DMS53 treated with DMSO at 0.1 percent for 48 hours (cell line): ENCODE data around the gene S100B.

Experiments used
- DNase-seq: peaks from one replicate; lab custom pipeline; 2025; ENCODE audit not compliant: unreplicated experiment; lab: John Stamatoyannopoulos, UW

Gene S100B

GRCh38 chr21:46628868-46629267 lies 24.0 kb upstream of the S100B start:
- DNase-seq, result no peak

DNA sequence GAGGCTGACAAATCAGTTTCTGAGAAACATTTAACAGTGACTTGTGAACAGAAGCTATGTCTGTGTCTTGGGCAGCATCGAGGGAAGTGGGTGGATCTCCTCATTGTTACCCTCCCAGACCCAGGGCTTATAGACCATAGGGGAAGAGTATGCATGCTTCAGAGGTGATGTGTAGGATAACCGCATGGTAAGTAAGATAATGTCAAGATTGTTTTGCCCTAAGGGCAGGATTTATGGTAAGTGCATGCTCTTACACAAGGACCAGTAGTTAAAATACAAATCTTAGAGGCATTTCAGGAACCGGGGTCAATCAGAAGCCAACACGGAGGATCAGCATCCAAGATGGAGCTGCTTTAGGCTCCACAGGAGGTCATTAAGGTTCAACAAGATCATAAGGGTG lies 22.8 kb upstream of the S100B start:
- DNase-seq, result no peak

DNA sequence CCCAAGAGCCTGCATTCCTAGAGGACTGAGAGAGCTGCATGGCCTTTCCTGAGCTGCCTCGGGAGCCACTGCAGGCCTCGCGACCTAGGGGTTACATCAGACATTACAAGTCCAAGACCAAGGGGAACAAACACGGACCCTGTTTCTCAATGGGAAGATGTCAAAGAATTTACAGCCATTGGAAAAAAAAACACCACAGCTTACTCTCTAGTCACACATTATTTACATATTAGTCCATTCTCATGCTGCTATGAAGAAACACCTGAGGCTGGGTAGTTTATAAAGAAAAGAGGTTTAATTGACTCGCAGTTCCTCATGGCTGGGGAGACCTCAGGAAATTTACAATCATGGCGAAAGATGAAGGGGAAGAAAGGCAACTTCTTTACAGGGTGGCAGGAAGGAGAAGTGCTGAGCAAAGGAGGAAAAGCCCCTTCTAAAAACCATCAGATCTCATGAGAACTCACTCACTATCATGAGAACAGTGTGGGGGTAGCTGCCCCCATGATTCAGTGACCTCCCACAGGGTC lies 22.2 kb upstream of the S100B start:
- DNase-seq, result no peak

DNA sequence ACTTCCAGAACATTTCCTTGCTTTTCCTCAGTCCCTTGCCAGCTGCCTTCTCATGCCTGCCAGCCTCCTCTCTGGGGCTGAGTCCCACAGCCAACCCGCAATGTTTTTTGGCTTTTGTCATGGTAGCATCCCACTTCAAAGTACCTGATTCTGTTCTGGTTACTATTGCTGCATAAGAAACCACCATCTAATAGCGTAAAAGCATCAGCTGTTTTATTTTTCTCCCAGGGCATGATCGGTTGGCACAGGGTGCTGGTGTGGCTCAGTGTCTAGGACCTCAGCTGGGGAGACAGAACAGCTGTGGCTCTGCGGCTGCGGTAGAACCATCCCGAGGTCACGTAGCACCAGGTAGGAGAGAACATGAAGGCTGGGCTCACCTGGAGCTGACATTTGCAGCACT lies 21.7 kb upstream of the S100B start:
- DNase-seq, result no peak

DNA sequence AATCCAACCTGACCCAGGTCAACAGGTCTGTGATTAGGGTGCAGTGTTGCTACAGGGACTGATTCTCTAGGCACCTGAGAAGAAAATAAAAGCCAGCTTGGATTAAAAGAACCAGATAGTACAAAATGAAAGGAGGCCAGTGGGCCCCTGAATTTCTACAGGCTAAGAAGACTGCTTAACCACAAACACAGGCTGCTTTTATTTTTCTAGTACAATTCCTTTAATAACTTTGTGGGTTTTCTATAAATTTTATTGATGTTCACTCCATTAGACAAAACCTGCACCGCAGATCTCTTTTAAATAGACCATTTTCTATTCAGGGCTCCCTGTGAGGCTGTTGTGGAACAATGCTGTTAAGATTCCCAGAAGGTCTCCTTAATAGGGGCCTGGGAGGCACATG lies 20.9 kb upstream of the S100B start:
- no peak for DNase-seq

- no peak for DNase-seq
These were observed 19.2 kb upstream of the S100B start for GRCh38 chr21:46624050-46624449.

DNA sequence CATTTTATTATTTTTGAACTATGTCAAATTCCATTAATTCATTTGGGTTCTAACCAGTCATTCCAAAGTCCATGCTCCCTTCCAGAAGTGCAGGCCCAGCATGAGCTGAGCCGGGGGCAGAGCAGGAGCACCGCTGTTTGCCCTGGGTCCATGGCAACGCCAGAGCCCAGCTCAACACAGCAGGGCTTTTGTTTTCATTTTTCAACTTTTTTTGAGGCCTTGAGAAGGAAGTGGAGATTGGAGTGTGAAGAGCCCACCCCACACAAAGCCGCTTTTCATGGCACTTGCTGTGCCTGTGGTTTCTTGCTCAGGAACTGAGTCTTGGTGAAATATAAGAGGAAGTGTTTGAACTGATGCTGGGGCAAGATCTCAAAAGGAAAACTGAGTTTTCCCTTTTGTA lies 17.3 kb upstream of the S100B start:
- no peak for DNase-seq

DNA sequence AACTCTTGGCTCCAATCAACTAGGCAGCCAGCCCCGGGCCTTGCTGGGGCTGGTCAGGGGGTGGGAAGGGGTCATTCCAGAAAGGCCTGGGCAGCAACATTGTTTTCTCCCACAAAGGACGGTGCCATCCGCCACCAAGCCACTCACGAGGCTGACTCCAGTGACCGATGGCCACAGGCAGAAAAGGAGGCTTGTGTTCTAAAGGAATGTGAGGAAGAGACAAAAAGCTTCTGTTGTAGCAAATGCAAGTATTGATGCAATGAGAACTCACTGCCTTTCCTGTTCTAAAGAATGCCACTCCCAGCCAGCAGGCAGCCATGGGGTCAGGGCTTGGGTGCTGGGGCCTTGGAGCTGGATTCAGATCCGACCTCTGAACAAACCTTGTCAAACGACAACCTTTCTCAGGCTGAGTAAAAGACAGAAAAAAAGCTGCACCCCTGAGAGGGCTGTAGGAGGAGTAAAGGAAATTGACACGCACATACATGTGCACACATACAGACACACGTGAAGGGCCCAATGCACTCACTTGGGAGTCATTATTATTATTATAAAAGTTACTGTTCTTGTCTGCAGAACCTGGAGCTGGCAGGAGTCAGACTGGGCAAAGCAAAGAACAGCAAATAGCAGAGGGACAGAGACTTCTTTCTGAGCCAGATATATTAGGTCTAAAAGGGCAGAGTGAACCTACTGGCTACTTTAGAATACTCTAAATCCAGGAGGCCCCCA lies 16.7 kb upstream of the S100B start:
- no peak for DNase-seq

DNA sequence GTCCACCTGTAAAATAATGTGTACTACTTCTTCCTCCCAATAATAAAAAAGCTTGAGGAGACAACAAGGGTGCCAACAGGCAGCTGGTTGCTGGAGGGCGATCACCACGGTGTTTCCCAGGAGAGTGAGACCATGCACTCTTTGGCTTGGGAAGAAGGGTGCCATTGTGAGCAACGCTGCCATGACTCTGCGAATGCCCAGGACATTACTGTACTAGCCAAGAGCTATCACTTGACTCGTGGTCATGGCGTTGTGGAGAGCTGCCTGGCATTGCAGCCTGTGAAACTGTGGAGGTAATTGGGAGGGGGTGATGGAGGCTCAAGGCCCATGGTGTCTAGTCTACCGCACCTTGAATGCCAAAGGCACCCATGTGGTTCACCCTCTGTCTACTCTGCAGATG lies 16.0 kb upstream of the S100B start:
- no peak for DNase-seq

DNA sequence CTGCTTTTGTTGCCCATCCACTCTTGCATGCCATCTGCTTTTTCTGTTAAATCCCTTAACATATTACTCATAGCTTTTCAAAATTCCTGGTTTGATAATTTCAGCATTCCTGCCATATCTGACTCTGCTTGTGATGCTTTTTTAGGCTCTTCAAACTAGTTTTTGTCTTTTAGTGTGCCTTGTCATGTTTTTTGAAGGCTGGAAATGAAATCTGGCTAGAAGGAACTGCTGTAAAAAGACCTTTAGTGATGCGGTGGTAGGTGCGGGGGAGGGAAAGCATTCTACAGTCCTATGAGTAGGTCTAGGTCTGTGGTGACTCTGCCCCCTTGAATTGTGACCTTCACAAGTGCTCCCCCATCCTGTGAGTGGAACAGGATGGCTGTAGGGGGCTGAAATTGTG lies 15.0 kb upstream of the S100B start:
- no peak for DNase-seq

DNA sequence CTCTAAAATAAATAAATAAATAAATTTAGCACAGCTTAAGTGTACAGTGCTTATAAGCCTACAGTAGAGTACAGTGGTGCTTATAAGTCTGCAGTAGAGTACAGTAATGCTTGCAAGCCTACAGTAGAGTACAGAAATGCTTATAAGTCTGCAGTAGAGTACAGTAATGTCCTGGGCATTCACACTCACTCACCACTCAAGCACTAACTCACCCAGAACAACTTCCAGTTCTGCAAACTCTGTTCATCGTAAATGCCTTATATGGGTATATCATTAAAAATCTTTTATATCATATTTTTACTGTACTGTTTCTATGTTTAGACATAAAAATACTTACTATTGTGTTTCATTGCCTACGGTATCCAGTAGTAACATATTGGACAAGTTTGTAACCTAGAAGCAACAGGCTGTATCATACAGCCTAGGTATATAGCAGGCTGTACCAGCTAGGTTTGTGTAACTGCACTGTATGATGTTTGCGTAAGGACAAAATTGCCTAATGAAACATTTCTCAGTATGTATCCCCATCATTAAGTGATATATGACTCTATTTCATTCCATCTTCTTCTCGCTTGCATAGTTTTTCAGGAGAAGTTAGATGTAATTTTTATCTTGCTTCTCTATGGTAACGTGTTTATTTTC lies 14.0 kb upstream of the S100B start:
- DNase-seq, result no peak

- no peak for DNase-seq
These were observed 12.6 kb upstream of the S100B start for GRCh38 chr21:46617267-46618051.

- DNase-seq, result no peak
These were observed 11.8 kb upstream of the S100B start for GRCh38 chr21:46616656-46617055.

GRCh38 chr21:46616050-46616449 lies 11.2 kb upstream of the S100B start:
- no peak for DNase-seq

DNA sequence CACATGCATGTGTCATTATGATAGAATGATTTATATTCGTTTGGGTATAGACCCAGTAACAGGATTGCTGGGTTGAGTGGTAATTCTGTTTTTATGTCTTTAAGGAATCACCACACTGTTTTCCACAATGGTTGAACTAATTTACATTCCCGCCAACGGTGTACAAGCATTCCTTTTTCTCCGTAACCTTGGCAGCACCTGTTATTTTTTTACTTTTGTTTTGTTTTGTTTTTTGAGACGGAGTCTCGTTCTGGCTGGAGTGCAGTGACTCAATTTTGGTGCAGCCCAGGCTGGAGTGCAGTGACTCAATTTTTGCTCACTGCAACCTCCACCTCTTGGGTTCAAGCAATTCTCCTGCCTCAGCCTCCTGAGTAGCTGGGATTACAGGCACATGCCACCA lies 8.5 kb upstream of the S100B start:
- DNase-seq, result no peak

DNA sequence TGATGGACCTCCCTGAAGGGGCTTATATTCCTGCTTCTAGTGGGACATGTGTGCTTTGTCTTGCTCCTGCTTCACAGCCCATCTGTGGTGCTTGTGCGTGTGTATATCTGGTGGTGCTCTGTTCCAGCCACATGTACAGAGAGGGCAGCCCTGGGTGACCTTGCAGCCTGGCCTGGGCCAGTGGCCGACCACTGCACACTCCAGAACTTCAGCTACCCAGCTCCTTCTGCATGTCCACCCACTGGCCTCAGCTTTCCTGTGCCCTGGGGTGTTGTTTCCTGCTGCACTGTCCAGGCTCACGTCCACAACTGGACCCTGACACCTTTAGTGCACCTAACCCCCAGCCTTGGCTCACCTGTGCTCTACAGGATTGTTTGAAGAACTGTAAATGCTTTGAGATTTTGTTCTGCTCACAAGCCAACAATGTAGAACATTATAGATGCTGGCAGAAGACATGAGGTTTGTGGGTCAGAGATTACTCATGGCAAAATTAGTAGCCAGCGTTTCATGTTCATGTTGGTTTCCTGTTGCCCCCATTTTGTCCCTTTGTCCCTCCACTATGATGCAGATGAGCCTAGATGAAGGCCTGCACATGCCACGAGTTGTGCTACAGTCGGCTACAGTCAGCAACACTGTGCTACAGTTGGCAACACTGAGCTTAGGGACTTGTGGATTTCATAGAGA lies 5.3 kb upstream of the S100B start:
- no peak for DNase-seq

- no peak for DNase-seq
These were observed 3.8 kb upstream of the S100B start for GRCh38 chr21:46608672-46609111.

DNA sequence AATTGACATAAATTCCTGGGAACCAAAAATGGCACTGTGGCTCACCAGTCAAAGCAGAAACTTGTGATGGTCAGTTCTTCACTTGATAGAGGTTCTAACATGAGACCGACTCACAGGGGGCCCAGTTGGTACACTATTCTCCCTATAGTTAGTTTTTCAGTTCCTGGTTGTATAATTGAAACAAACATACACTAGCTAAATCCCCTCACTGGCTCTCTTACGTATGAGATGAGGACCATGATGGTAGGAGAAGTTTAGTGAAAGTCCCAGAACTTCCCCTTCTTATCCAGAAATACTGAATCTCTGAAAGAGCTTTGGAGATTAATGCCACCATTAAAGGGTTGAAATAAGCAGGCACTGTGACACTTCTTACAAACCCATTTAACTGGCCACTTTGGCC lies 2.8 kb upstream of the S100B start:
- no peak for DNase-seq

- no peak for DNase-seq
These were observed 1.5 kb upstream of the S100B start for GRCh38 chr21:46606427-46606813.

DNA sequence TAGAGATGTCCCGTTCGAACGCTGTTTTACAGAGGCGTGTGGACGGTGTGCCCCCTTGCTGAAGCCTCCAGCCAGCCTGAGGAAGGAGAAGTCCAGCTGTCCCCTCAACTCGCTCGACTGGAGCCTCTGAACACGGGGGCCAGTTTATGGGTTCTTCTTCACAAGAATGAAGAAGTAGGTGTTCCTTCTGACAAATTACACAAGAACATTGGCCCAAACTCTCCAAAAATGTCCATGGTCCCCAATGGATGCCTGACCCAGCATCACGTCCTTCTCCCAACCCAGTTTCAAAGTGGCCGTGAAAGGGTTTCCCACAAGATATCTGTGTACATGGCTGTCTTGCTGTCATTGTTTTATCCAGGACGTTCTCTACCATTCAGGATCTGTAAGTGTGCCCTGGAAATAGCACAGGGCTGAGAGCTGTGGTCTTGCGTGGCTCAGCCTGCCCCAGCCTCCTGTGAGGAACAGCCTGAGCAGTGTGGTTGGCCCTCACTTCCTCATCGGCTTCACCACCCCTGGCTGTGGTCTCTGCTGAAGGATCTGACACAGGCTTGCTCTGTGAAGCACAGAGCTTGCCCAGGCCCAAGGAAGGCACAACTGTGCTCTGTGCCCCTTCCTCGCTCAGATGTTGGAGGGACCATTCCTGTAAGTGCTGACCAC lies 1.0 kb upstream of the S100B start:
- DNase-seq, result no peak
